Osteoblast (primary cell): Measurements from ENCODE around the gene HTATSF1. TPM values are rescaled to one million over a fixed set of nuclear protein-coding genes. Genes with fewer than 3 reads are reported as not detected.

Experiments used
- DNase-seq: peaks from one replicate; pipeline ENCODE4 v3.0.0; 2011; ENCODE audit warnings: low spot score, mixed read lengths; ENCODE audit not compliant: insufficient read length; ENCODE audit errors: missing footprints
- H2AFZ ChIP-seq: 2 replicates; pipeline ENCODE4 v1.6.0; 2011; ENCODE audit warnings: mild to moderate bottlenecking, low read length
- H3K27ac ChIP-seq: 2 replicates; pipeline ENCODE4 v1.5.1; 2011; ENCODE audit warnings: mild to moderate bottlenecking, low read depth, low read length, moderate library complexity
- H3K27me3 ChIP-seq: 2 replicates; pipeline ENCODE4 v1.6.0; 2012; ENCODE audit warnings: mild to moderate bottlenecking, control low read depth, inconsistent platforms, low read length, moderate library complexity; ENCODE audit not compliant: insufficient read depth
- H3K36me3 ChIP-seq: 2 replicates; pipeline ENCODE4 v1.5.1; 2011; ENCODE audit warnings: mild to moderate bottlenecking, low read length, control low read depth, moderate library complexity; ENCODE audit not compliant: insufficient read depth
- H3K4me1 ChIP-seq: 2 replicates; pipeline ENCODE4 v1.5.1; 2011; ENCODE audit warnings: mild to moderate bottlenecking, low read length, control low read depth, moderate library complexity; ENCODE audit not compliant: insufficient read depth
- H3K4me2 ChIP-seq: 2 replicates; pipeline ENCODE4 v1.6.0; 2011; ENCODE audit warnings: mild to moderate bottlenecking, low read length; ENCODE audit not compliant: insufficient read depth
- H3K4me3 ChIP-seq: fragments of 200-600 bp; sonication (generic); 3 replicates; pipeline ENCODE4 v1.5.1; 2012; ENCODE audit warnings: mild to moderate bottlenecking, low read length, inconsistent platforms; ENCODE audit not compliant: insufficient read depth
- H3K79me2 ChIP-seq: 2 replicates; pipeline ENCODE4 v1.6.0; 2012; ENCODE audit warnings: mild to moderate bottlenecking, low read length, control low read depth, inconsistent platforms; ENCODE audit not compliant: insufficient read depth
- H3K9me3 ChIP-seq: 2 replicates; pipeline ENCODE4 v1.5.1; 2011; ENCODE audit warnings: low read depth, low read length, control low read depth
- H4K20me1 ChIP-seq: 2 replicates; pipeline ENCODE4 v1.6.0; 2012; ENCODE audit warnings: mild to moderate bottlenecking, low read length, control low read depth; ENCODE audit not compliant: insufficient read depth
- CTCF ChIP-seq: IDR thresholded peaks from 2 replicates; pipeline ENCODE4 v1.5.1; 2011; ENCODE audit warnings: mild to moderate bottlenecking, low read depth, low read length, moderate library complexity; ENCODE audit errors: extremely low read depth
- total RNA-seq: library from RNA; depleted of rRNA; stranded (reverse); fragments of >200 nt; gene quantifications from 2 replicates; pipeline ENCODE4 v1.2.3, GENCODE V29; 2012

The HTATSF1 gene
- total RNA-seq, 1 donor: 26.1 TPM

- Histone ChIP-seq H3K4me1 (no peaks in the 10 kb centered on the region), H2AFZ (no peak within 1 kb of the TSS), H3K79me2 (no peaks in the 10 kb centered on the region), H3K27me3 (peaks cover 13% of the 10 kb centered on the region), H3K4me2 (no peak within 1 kb of the TSS), H3K27ac (no peak within 1 kb of the TSS), H3K4me3 (no peak within 1 kb of the TSS), H3K36me3 (no peaks in the 10 kb centered on the region), H3K9me3 (no peaks in the 10 kb centered on the region), H4K20me1 (no peaks in the 10 kb centered on the region)
- no peak for DNase-seq
- no peak for TF ChIP-seq CTCF
These were observed 9.7 kb upstream of the HTATSF1 start, which contains the start of gene BRS3 for GRCh38 chrX:136487647-136488046. Gene BRS3 (plus strand): TSS chrX:136487947. CDS start chrX:136488115, 168 bp downstream.

GRCh38 chrX:136488706-136489105 is 8.7 kb upstream of the HTATSF1 start:
- no peak for DNase-seq
- H3K4me1 ChIP-seq: no peaks in the 10 kb centered on the region
- H3K27ac ChIP-seq: no peak overlapping the region
- H3K9me3 ChIP-seq: no peaks in the 10 kb centered on the region
- no peak for TF ChIP-seq CTCF
- no peak overlapping the region for H2AFZ ChIP-seq
- H3K79me2 ChIP-seq: no peaks in the 10 kb centered on the region
- H3K4me3 ChIP-seq: no peak overlapping the region
- peaks cover 15% of the 10 kb centered on the region for H3K27me3 ChIP-seq
- no peaks in the 10 kb centered on the region for H3K36me3 ChIP-seq
- no peak overlapping the region for H3K4me2 ChIP-seq
- no peaks in the 10 kb centered on the region for H4K20me1 ChIP-seq

- no peak for TF ChIP-seq CTCF
- Histone ChIP-seq H3K4me2 (no peak overlapping the region), H3K9me3 (no peaks in the 10 kb centered on the region), H4K20me1 (no peaks in the 10 kb centered on the region), H3K36me3 (no peaks in the 10 kb centered on the region), H3K27me3 (peaks cover 13% of the 10 kb centered on the region), H3K79me2 (no peaks in the 10 kb centered on the region), H2AFZ (no peak overlapping the region), H3K4me1 (no peaks in the 10 kb centered on the region), H3K27ac (no peak overlapping the region), H3K4me3 (no peak overlapping the region)
- DNase-seq: no peak
These were observed 5.6 kb upstream of the HTATSF1 start for GRCh38 chrX:136491832-136492231.

- Histone ChIP-seq H3K9me3 (no peaks in the 10 kb centered on the region), H3K79me2 (peaks cover 5% of the 10 kb centered on the region), H3K4me1 (no peaks in the 10 kb centered on the region), H3K27me3 (peaks cover 13% of the 10 kb centered on the region), H2AFZ (no peak overlapping the region), H3K36me3 (no peaks in the 10 kb centered on the region), H3K27ac (no peak overlapping the region), H3K4me3 (no peak overlapping the region), H4K20me1 (peaks cover under 1% of the 10 kb centered on the region), H3K4me2 (no peak overlapping the region)
- DNase-seq: no peak
- no peak for TF ChIP-seq CTCF
These were observed 4.4 kb upstream of the HTATSF1 start for GRCh38 chrX:136493011-136493410.
